ENCODE measurements around the gene GPX2.

Gene GPX2

GRCh38 chr14:64951724-64952123, 9.2 kb upstream of the GPX2 start:
- no peaks in the 10 kb centered on the region for H3K9me3 Mint-ChIP-seq
- peaks cover 26% of the 10 kb centered on the region for H3K4me1 Mint-ChIP-seq
- no peak for ATAC-seq

GRCh38 chr14:64951291-64951690, 8.7 kb upstream of the GPX2 start:
- H3K27ac Mint-ChIP-seq: peak overlapping the region; percentile 47 to 56
- ATAC-seq: no peak
- no peak for DNase-seq
- H3K9me3 Mint-ChIP-seq: no peaks in the 10 kb centered on the region
- peaks cover 30% of the 10 kb centered on the region for H3K4me1 Mint-ChIP-seq
- no peak overlapping the region for H3K4me3 Mint-ChIP-seq
- H3K27me3 Mint-ChIP-seq: no peaks in the 10 kb centered on the region

More at GRCh38 chr14:64951724-64952123, 9.2 kb upstream of the GPX2 start:
- DNase-seq: no peak
- peak overlapping the region in 1 of 2 donors; percentile 47 for H3K27ac Mint-ChIP-seq
- H3K4me3 Mint-ChIP-seq: no peak overlapping the region
- no peaks in the 10 kb centered on the region for H3K27me3 Mint-ChIP-seq

GRCh38 chr14:64950889-64951288, 8.3 kb upstream of the GPX2 start:
- Mint-ChIP-seq H3K27ac (peak overlapping the region; percentile 4 to 19), H3K4me3 (no peak overlapping the region), H3K4me1 (peaks cover 34% of the 10 kb centered on the region), H3K27me3 (no peaks in the 10 kb centered on the region), H3K9me3 (no peaks in the 10 kb centered on the region)
- ATAC-seq: no peak
- no peak for DNase-seq

GRCh38 chr14:64948612-64949210, 6.2 kb upstream of the GPX2 start:
- no peak for ATAC-seq
- Mint-ChIP-seq H3K4me3 (no peak overlapping the region), H3K9me3 (no peaks in the 10 kb centered on the region), H3K27me3 (no peaks in the 10 kb centered on the region), H3K27ac (no peak overlapping the region), H3K4me1 (peaks cover 50% of the 10 kb centered on the region)
- DNase-seq: no peak

DNA sequence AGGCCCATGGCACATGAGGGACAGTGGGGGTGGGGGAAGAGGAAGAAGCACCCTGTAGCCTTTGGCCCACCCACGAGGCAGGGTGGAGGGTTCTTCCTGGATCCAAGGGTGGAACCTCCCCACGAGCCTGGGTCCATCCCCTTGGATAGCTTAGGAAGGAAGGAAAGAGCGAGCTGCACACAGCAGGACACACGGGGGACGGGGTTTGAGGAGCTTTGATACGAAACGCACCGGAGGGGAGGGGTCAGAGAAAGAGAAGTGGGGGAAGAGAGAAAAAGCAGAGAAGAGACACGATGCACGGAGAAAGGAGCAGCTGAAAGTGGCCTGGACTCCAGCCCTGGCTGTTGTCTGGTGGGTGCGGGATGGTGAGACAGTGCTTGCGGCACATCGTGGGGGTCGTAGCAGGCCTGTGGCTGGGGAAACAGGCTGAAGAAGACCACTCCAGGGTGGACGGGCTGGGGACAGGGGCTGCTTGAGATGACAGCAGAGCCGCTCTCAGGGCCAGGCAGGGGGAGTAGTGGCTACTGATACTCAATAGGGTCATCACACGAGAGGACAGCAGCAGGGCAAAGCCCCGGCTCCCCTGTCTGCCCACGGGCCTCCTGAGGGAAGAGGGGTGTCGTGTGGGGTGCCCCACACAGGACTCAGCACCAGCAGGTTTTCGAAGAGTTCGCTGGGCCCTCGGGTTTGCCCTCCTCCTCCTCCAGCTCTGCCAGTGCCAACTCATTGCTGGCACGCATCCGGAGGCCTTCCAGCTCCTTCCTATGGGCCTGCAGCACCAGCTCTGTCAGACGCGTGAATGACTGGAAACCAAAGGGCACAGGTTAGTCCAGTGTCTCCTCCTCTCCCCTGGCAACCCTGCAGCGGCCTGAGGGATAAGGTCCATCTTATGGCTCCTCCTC, 5.4 kb upstream of the GPX2 start:
- H3K9me3 Mint-ChIP-seq: no peaks in the 10 kb centered on the region
- ATAC-seq: peak; percentile 17
- H3K4me1 Mint-ChIP-seq: peaks cover 53% of the 10 kb centered on the region
- H3K27me3 Mint-ChIP-seq: no peaks in the 10 kb centered on the region
- H3K27ac Mint-ChIP-seq: peak overlapping the region; percentile 72 to 90
- no peak for DNase-seq
- H3K4me3 Mint-ChIP-seq: no peak overlapping the region

GRCh38 chr14:64946310-64947045, 3.9 kb upstream of the GPX2 start:
- Mint-ChIP-seq H3K4me3 (no peak overlapping the region), H3K27ac (peak overlapping the region in 1 of 2 donors; percentile 81), H3K27me3 (no peaks in the 10 kb centered on the region), H3K9me3 (no peaks in the 10 kb centered on the region), H3K4me1 (peaks cover 49% of the 10 kb centered on the region)
- DNase-seq: no peak
- ATAC-seq: no peak

- Mint-ChIP-seq H3K27ac (peak overlapping the region in 1 of 2 donors; percentile 81), H3K27me3 (no peaks in the 10 kb centered on the region), H3K4me3 (no peak overlapping the region), H3K4me1 (peaks cover 49% of the 10 kb centered on the region), H3K9me3 (no peaks in the 10 kb centered on the region)
- ATAC-seq (no peak), DNase-seq (no peak)
Measured at GRCh38 chr14:64945431-64946178, 3.1 kb upstream of the GPX2 start.

DNA sequence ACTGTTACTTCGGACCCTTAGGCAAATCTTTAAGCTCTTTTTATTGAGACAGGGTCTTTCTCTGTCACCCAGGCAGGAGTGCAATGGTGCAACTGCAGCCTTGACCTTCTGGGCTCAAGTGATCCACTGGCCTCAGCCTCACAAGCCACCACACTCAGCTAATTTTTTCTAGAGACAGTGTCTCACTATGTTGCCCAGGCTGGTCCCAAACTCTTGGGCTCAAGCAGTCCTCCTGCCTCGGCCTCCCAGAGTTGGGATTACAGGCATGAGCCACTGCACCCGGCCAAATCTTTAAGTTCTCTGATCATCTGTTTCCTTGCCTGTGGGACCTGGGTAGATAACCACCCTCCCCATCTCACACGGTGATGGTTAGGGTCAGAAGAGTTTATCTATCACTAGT, 2.3 kb upstream of the GPX2 start:
- no peak for DNase-seq
- no peak for ATAC-seq
- H3K4me3 Mint-ChIP-seq: no peak overlapping the region
- H3K27ac Mint-ChIP-seq: peak overlapping the region; percentile 13 to 44
- peaks cover 55% of the 10 kb centered on the region for H3K4me1 Mint-ChIP-seq
- no peaks in the 10 kb centered on the region for H3K27me3 Mint-ChIP-seq
- H3K9me3 Mint-ChIP-seq: no peaks in the 10 kb centered on the region

DNA sequence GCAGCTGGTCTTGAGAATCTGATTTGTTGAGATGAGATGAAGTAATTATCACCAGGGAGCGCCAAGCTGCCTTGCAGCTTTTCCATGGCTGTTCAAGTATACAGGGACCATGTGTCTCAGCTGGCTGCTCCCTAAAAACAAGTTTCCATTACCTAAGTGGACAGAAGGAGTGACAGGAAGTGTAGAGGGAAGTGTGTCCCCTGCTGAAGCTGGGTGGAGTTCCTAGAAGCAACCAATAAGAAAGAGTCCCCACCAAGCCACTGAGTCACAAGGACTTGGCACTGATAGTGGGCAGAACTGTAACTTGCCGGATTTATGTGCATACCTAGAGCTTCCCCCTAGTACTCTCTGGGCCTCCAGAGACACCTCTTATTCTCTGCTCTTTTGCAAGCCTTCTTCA, 1.5 kb upstream of the GPX2 start:
- H3K4me1 Mint-ChIP-seq: peaks cover 61% of the 10 kb centered on the region
- no peak for ATAC-seq
- no peak overlapping the region for H3K4me3 Mint-ChIP-seq
- no peaks in the 10 kb centered on the region for H3K27me3 Mint-ChIP-seq
- DNase-seq: no peak
- no peaks in the 10 kb centered on the region for H3K9me3 Mint-ChIP-seq
- peak overlapping the region in 1 of 2 donors; percentile 14 for H3K27ac Mint-ChIP-seq

GRCh38 chr14:64943556-64943955, 1.0 kb upstream of the GPX2 start:
- H3K9me3 Mint-ChIP-seq: no peaks in the 10 kb centered on the region
- H3K27me3 Mint-ChIP-seq: no peaks in the 10 kb centered on the region
- H3K4me3 Mint-ChIP-seq: no peak overlapping the region
- peak overlapping the region in 1 of 2 donors; percentile 14 for H3K27ac Mint-ChIP-seq
- H3K4me1 Mint-ChIP-seq: peaks cover 66% of the 10 kb centered on the region
- DNase-seq (no peak), ATAC-seq (no peak)

DNA sequence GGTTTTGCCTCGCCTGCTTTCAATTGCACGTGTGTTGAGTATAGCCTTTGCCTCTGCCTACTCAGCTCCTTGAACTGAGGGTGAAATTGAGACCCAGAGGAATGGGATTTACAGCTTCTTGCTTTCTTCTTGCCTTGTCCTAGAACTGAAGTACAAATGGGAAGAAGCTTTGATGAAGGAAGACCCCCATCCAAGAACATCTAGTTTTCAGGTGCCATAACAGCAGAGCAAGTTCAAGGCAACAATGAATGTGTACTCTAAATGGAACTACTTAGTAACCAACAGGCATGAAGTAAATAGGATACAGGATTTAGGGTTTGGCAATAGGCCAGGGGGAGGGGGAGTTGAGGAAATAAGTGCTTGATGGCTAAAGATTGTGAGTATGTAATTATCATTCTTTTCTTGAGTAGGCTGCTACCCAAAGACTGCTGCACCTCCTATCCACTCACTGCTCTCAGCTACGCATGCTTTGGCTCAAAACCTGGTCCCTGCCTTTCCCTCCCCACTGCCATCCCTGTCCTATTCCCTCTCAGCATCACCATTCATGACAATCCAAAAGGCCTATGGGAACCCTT, 2.1 kb downstream of the GPX2 start:
- H3K4me1 Mint-ChIP-seq: peaks cover 69% of the 10 kb centered on the region
- no peak overlapping the region for H3K4me3 Mint-ChIP-seq
- DNase-seq: no peak
- ATAC-seq: no peak
- H3K9me3 Mint-ChIP-seq: no peaks in the 10 kb centered on the region
- no peaks in the 10 kb centered on the region for H3K27me3 Mint-ChIP-seq
- peak overlapping the region in 1 of 2 donors; percentile 5 for H3K27ac Mint-ChIP-seq

DNA sequence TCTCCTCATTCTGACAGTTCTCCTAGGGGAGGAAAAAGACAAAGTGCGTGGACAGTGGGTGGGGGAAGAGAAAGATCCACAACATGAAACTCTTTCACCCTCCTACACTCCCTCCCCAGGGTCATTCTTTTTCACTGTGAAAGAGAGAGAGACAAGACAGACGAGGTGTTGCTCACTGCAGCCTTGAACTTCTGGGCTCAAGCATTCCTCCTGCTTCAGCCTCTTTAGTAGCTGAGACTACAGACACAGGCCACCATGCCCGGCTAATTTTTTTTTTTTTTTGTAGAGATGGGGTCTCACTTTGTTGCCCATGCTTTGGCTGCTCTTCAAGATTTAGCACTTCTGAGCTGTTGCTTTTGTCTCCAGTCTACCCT, 2.7 kb downstream of the GPX2 start:
- H3K4me3 Mint-ChIP-seq: no peak overlapping the region
- no peaks in the 10 kb centered on the region for H3K9me3 Mint-ChIP-seq
- no peaks in the 10 kb centered on the region for H3K27me3 Mint-ChIP-seq
- H3K27ac Mint-ChIP-seq: peak overlapping the region in 1 of 2 donors; percentile 5
- H3K4me1 Mint-ChIP-seq: peaks cover 74% of the 10 kb centered on the region
- no peak for DNase-seq
- no peak for ATAC-seq

GRCh38 chr14:64938972-64939816, 3.4 kb downstream of the GPX2 start:
- H3K27me3 Mint-ChIP-seq: no peaks in the 10 kb centered on the region
- H3K4me3 Mint-ChIP-seq: no peak overlapping the region
- DNase-seq: no peak
- H3K9me3 Mint-ChIP-seq: no peaks in the 10 kb centered on the region
- H3K4me1 Mint-ChIP-seq: peaks cover 75% of the 10 kb centered on the region
- peak overlapping the region in 1 of 2 donors; percentile 21 for H3K27ac Mint-ChIP-seq
- ATAC-seq: no peak

DNA sequence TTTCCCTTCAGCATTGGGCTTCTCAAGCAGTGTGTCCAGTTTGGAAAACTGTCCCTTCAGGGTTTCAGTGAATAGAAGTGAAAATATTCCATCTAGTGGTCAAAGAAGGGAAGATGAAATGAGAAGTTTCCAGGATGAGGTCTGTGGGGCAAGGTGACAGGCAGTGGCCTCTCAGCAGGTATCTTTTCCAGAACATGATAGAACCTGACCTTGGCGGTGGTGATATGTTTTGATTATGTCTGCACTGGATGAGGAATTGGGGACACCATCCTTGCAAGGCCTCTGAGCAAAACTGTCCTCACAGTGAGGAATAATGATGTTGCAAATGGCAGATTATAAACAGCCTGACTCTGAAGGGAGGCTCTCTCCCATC, 4.7 kb downstream of the GPX2 start:
- Mint-ChIP-seq H3K4me1 (peaks cover 64% of the 10 kb centered on the region), H3K27ac (peak overlapping the region; percentile 80 to 93)
- ATAC-seq: peak; percentile 12

More for the DNA sequence above, 4.7 kb downstream of the GPX2 start:
- Mint-ChIP-seq H3K9me3 (no peaks in the 10 kb centered on the region), H3K27me3 (no peaks in the 10 kb centered on the region), H3K4me3 (peak overlapping the region in 1 of 2 donors; percentile 29)
- no peak for DNase-seq
